Heart left ventricle (tissue), 16 donors: ENCODE results near the gene KRTAP5-3. TPM values are rescaled to one million over a fixed set of nuclear protein-coding genes. Genes with fewer than 3 reads are reported as not detected.

Experiments used
- ATAC-seq, 4 donors: fragments of 200-7000 bp; cut with Tn5 transposase; one replicate each; pipeline ENCODE4 v1.9.1; 2020 to 2022; ENCODE audit warnings: moderate library complexity in 4 of 4, mild to moderate bottlenecking in 3 of 4, moderate number of reproducible peaks in 1 of 4
- DNase-seq, 5 donors: peaks; one replicate each; pipeline ENCODE4 v3.0.0-alpha.2; 2020
- H3K27ac ChIP-seq, 12 donors: fragments of 200-600 bp; sonication (generic) in 4 of 12; one replicate each; pipeline versions ENCODE4 v1.5.0 to v1.8.0; 2016 to 2022; ENCODE audit warnings: mild to moderate bottlenecking in 2 of 12
- H3K27me3 ChIP-seq, 9 donors: fragments of 200-600 bp; sonication (generic) in 2 of 9; one replicate each; pipeline versions ENCODE4 v1.5.1 to v1.8.0; 2016 to 2022; ENCODE audit warnings: mild to moderate bottlenecking in 3 of 9
- H3K36me3 ChIP-seq, 9 donors: fragments of 200-600 bp; sonication (generic) in 2 of 9; one replicate each; pipeline versions ENCODE4 v1.5.0 to v1.8.0; 2018 to 2022; ENCODE audit warnings: mild to moderate bottlenecking in 2 of 9
- H3K4me1 ChIP-seq, 12 donors: fragments of 200-600 bp; sonication (generic) in 4 of 12; one replicate each; pipeline versions ENCODE4 v1.5.0 to v1.8.0; 2016 to 2022; ENCODE audit warnings: mild to moderate bottlenecking in 3 of 12
- H3K4me3 ChIP-seq, 12 donors: fragments of 200-600 bp; sonication (generic) in 4 of 12; one replicate each; pipeline versions ENCODE4 v1.5.0 to v1.8.0; 2017 to 2022; ENCODE audit warnings: mild to moderate bottlenecking in 9 of 12, moderate library complexity in 4 of 12
- H3K9me3 ChIP-seq, 12 donors: fragments of 200-600 bp; sonication (generic) in 4 of 12; one replicate each; pipeline versions ENCODE4 v1.5.0 to v1.8.0; 2016 to 2022; ENCODE audit warnings: mild to moderate bottlenecking in 1 of 12
- CTCF ChIP-seq, 12 donors: fragments of 200-600 bp; sonication (generic) in 4 of 12; IDR thresholded peaks; one replicate each; pipeline versions ENCODE4 v1.5.0 to v1.8.0; 2018 to 2022; ENCODE audit warnings: antibody characterized with exemption in 12 of 12, mild to moderate bottlenecking in 5 of 12
- POLR2A ChIP-seq, 2 donors: fragments of 450-650 bp; IDR thresholded peaks; one replicate each; pipeline ENCODE4 v1.6.1; 2017; ENCODE audit warnings: antibody characterized with exemption in 2 of 2, mild to moderate bottlenecking in 2 of 2, moderate library complexity in 2 of 2
- WGBS, 4 donors: extraction: QIAGEN DNeasy Blood & Tissue Kit in 2 of 4; methylation state at CpG; one replicate each; pipeline versions ENCODE4 v1.1.5 to v1.1.7; 2013 to 2018; 5-methylcytosine and 5-hydroxymethylcytosine counted together
- intact Hi-C, 10 donors: fragments of 100-400 bp; cut with DNase I; formaldehyde crosslinking; loops; one replicate each; pipeline versions ENCODE4 v1.11.1 to v1.14.2; 2022
- polyA plus RNA-seq, 2 donors: library from polyadenylated mRNA; stranded (reverse); fragments of 200-250 nt; gene quantifications; one replicate each; pipeline ENCODE4 v1.2.3, GENCODE V29; 2013
- total RNA-seq, 9 donors: library from RNA; depleted of rRNA in 2 of 9; stranded (reverse); fragments of >200 nt in 2 of 9; fragmentation: NEBNext Ultra II Directional in 3 of 9; extraction: Animal tissue kit (Norgen Biotek cat#: 25700) in 3 of 9; gene quantifications; one replicate each; pipeline versions ENCODE4 v1.1.0 to v1.2.4, GENCODE V29; 2016 to 2023
- donor health status: ischemic (EF 13 %, LVEDD 7.1; RV severe dilation, severe dysfunction).
- donor health status: healthy with polysubstance abuse.
- donor health status: DM: no; HTN: yes; CAD: no.
- donor health status: DM: no; HTN: no; CAD: no.
- donor health status: ischemic (EF 25% LVEDD 6.9; RV normal size, moderate dysfunction).
- donor health status: ischemic (EF 25% LVEDD 5.7; RV mildly dilated, moderate dysfunction).
- donor health status: healthy.
- donor health status: DM: yes; HTN: yes; CAD: no.
- donor health status: ischemic (EF 35%, LVEDD 5.7; RV mildly dilated, moderate dysfunction).
- donor health status: nonischemic (EF 11% LVEDD 7.7; RV severe dilation, severe dysfunction).
- donor health status: DM: yes; HTN: yes; CAD: no.
- donor health status: PGD.
- donor health status: ischemic (EF 29% LVEDD 5.4; RV normal size, mild dysfunction).
- donor health status: nonischemic (EF 23%, LVEDD 6.1; RV moderate dilation, normal function).

The KRTAP5-3 gene
- total and polyA plus RNA-seq, 11 donors = not detected

- intact Hi-C loops = no loop called here
- Histone ChIP-seq H3K4me1 (peaks cover 0 to 71% (median 39%) of the 10 kb centered on the region in 12 donors), H3K27me3 (no peaks in the 10 kb centered on the region), H3K4me3 (no peak overlapping the region), H3K9me3 (no peaks in the 10 kb centered on the region), H3K36me3 (peaks cover 0 to 48% (median 21%) of the 10 kb centered on the region in 9 donors), H3K27ac (peak overlapping the region in 2 of 12 donors; percentile 82 to 84)
- 64 to 78% (median 74%) methylated on average over 9 to 12 of the region's 12 CpGs for WGBS, 4 donors
- ATAC-seq (no peak), DNase-seq (peak in 1 of 5 donors; percentile 9)
- no peak for TF ChIP-seq POLR2A (IDR thresholded peaks at IDR 0.05)
- no peak for TF ChIP-seq CTCF (IDR thresholded peaks at IDR 0.05)
Measured at GRCh38 chr11:1563149-1563638, 45.1 kb downstream of the KRTAP5-3 start.

DNA sequence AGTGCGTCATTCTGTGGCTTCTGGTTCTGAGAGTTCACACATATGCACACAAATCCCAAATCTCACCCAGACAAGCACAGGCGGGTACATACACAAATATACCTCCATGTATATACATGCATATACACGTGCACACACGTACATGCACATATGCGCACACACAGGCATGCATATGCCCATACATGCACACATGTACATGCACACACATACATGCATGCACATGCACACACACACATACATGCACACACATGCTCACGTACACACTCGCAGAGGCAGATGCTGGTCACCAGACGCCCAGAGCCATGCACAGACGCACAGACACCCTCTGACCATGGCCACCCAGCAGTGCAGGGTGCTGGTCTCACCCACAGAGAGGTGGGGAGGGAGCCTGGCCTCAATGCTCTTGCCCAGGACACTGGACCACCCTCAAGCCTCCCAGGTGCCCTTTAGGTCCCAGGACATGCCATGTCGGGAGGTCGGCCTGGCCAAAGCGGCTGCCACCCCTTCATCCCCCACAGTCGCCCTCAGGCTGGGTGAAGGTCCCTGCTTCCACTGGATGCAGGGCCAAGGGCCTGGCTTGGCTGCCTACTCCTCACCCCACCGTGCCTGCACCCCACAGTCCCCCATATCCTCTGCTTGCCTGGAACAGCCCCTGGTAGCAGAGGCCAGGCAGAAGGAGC is 45.7 kb downstream of the KRTAP5-3 start:
- peak overlapping the region in 1 of 12 donors; percentile 82 for H3K27ac ChIP-seq
- H3K27me3 ChIP-seq = no peaks in the 10 kb centered on the region
- H3K36me3 ChIP-seq = peaks cover 0 to 51% (median 24%) of the 10 kb centered on the region in 9 donors
- peaks cover 1 to 72% (median 42%) of the 10 kb centered on the region in 12 donors for H3K4me1 ChIP-seq
- no peaks in the 10 kb centered on the region for H3K9me3 ChIP-seq
- intact Hi-C loops = no loop called here
- ATAC-seq (no peak), DNase-seq (peak in 1 of 5 donors; percentile 54)
- no peak overlapping the region for H3K4me3 ChIP-seq
- TF ChIP-seq CTCF (IDR thresholded peaks at IDR 0.05) (no peak), POLR2A (IDR thresholded peaks at IDR 0.05) (no peak)
- 84 to 95% (median 91%) methylated on average over 13 to 14 of the region's 14 CpGs for WGBS, 4 donors

DNA sequence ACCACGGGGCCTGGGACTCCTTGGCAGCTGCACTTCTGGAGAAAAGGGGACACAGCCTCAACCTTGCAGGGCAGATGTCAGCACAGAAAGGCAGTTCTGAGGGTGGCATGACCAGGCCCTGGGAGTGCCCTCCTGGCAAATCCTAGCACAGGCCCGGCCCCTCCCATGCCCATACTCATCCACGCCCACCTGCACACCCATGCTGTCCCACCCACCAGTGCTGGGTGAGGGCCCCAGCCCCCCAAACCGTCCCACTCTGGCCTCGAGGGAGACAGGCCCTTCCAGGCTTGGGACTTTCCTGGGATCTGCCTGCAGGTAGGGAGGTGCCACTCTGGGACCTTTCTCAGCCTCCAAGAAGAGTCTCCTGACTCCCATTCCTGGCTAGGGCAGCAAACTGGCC is 46.3 kb downstream of the KRTAP5-3 start:
- H3K36me3 ChIP-seq = peaks cover 0 to 58% (median 30%) of the 10 kb centered on the region in 9 donors
- no peak overlapping the region for H3K4me3 ChIP-seq
- H3K4me1 ChIP-seq = peaks cover 4 to 70% (median 41%) of the 10 kb centered on the region in 12 donors
- H3K27ac ChIP-seq = peak overlapping the region in 1 of 12 donors; percentile 17
- TF ChIP-seq CTCF (IDR thresholded peaks at IDR 0.05) = no peak
- no peak for TF ChIP-seq POLR2A (IDR thresholded peaks at IDR 0.05)
- intact Hi-C loops = no loop called here
- no peaks in the 10 kb centered on the region for H3K9me3 ChIP-seq
- ATAC-seq (no peak), DNase-seq (no peak)
- no peaks in the 10 kb centered on the region for H3K27me3 ChIP-seq
- WGBS, 4 donors = 71 to 100% (median 88%) methylated on average over 1 to 5 of the region's 5 CpGs

DNA sequence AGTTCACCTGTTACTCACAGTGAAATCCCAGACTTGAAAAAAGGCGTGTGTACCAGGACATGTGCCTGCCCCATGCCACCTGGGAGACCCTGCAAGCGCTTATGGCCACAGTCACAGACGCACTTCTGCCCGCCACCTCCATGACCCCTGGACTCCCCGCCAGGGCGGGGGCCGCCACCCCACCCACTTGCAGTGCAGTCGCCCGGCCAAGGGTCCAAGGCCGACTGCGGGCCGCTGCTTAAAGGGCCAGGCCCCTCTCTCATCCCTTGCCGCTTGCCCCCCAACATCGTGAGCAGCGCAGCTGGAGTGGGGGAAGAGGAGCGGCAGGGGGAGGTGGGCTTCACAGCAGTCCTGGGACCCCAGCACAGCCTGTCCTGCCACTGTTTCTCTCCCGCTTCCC is 47.0 kb downstream of the KRTAP5-3 start:
- peak overlapping the region in 3 of 12 donors; percentile 92 to 99 (median 95) for H3K27ac ChIP-seq
- ATAC-seq (no peak), DNase-seq (no peak)
- H3K36me3 ChIP-seq = peaks cover 0 to 60% (median 31%) of the 10 kb centered on the region in 9 donors
- H3K4me3 ChIP-seq = no peak overlapping the region
- no peaks in the 10 kb centered on the region for H3K27me3 ChIP-seq
- WGBS, 4 donors = 88 to 95% (median 92%) methylated on average over 14 to 17 of the region's 17 CpGs
- H3K4me1 ChIP-seq = peaks cover 4 to 63% (median 41%) of the 10 kb centered on the region in 12 donors
- intact Hi-C loops = no loop called here
- TF ChIP-seq CTCF (IDR thresholded peaks at IDR 0.05) = no peak
- no peak for TF ChIP-seq POLR2A (IDR thresholded peaks at IDR 0.05)
- H3K9me3 ChIP-seq = no peaks in the 10 kb centered on the region
